Measurements from ENCODE around the gene HEBP2. TPM values are rescaled to one million over a fixed set of nuclear protein-coding genes. Genes with fewer than 3 reads are reported as not detected.

Gene HEBP2
- total and polyA plus RNA-seq, 2 experiments from 2014 or later, result 25.6 to 118 TPM

DNA sequence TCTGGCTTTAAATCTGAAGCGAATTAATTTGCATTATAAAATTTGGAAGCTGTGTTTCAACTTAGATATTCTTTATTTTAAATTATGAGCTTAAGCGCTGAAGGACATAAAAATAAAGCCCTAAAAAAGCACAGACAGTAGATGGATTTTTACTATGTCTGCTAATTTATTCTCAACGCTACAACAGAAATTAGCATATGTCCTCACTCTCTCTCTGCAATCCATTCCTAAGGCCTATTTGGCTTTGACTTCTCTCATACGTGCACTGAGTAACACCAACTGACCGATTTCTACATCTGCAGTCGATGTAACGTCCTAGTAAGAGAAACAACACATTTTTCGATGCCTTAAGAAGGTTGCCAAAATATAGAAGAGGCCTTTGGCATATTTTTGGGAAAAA, 23.7 kb downstream of the HEBP2 start:
- Histone ChIP-seq H3K4me3 (no peak overlapping the region), H3K36me3 (ENCODE audit: insufficient read depth) (no peaks in the 10 kb centered on the region), H3K4me1 (ENCODE audit: insufficient read depth) (no peaks in the 10 kb centered on the region), H3K27ac (ENCODE audit: low read depth) (no peak overlapping the region), H3K27me3 (ENCODE audit: insufficient read depth) (no peaks in the 10 kb centered on the region), H2AFZ (no peak overlapping the region), H3K9me2 (ENCODE audit: insufficient read depth) (no peaks in the 10 kb centered on the region), H3K4me2 (no peak overlapping the region), H4K20me1 (replicated peaks; ENCODE audit: insufficient read depth) (no peaks in the 10 kb centered on the region), H3K79me2 (replicated peaks; ENCODE audit: insufficient read depth) (no peaks in the 10 kb centered on the region), H3F3A (replicated peaks; ENCODE audit: low read depth) (0 out of 2 replicates have a peak, but pooled peaks cover 7% of the 10 kb centered on the region)
- peaks cover 4% of the 10 kb centered on the region for H3K27me3 Mint-ChIP-seq (ENCODE audit: insufficient read depth, low read depth, poor library complexity)
- no peak overlapping the region for H3K4me3 Mint-ChIP-seq
- H3K27ac Mint-ChIP-seq, result no peak overlapping the region
- H3K36me3 Mint-ChIP-seq (ENCODE audit: low read depth), result peaks cover 18% of the 10 kb centered on the region
- no peaks in the 10 kb centered on the region for H3K9me3 Mint-ChIP-seq
- DNase-seq (ENCODE audit: low spot score) (no peak), ATAC-seq (no peak)
- H3K4me1 Mint-ChIP-seq, result peaks cover 19% of the 10 kb centered on the region
- TF ChIP-seq EZH2 (IDR thresholded peaks at IDR 0.05; ENCODE audit: low read depth, unreplicated experiment) (no peak), POLR2AphosphoS5 (IDR thresholded peaks at IDR 0.05; ENCODE audit: low read depth) (no peak), EZH2phosphoT487 (IDR thresholded peaks at IDR 0.05; ENCODE audit: unreplicated experiment) (no peak), ZNF114 (CRISPR knock-in tag; IDR thresholded peaks at IDR 0.05) (no peak), CREB1 (CRISPR knock-in tag; IDR thresholded peaks at IDR 0.05; ENCODE audit: low read depth) (no peak)
- TF ChIP-seq, protein P1, sequence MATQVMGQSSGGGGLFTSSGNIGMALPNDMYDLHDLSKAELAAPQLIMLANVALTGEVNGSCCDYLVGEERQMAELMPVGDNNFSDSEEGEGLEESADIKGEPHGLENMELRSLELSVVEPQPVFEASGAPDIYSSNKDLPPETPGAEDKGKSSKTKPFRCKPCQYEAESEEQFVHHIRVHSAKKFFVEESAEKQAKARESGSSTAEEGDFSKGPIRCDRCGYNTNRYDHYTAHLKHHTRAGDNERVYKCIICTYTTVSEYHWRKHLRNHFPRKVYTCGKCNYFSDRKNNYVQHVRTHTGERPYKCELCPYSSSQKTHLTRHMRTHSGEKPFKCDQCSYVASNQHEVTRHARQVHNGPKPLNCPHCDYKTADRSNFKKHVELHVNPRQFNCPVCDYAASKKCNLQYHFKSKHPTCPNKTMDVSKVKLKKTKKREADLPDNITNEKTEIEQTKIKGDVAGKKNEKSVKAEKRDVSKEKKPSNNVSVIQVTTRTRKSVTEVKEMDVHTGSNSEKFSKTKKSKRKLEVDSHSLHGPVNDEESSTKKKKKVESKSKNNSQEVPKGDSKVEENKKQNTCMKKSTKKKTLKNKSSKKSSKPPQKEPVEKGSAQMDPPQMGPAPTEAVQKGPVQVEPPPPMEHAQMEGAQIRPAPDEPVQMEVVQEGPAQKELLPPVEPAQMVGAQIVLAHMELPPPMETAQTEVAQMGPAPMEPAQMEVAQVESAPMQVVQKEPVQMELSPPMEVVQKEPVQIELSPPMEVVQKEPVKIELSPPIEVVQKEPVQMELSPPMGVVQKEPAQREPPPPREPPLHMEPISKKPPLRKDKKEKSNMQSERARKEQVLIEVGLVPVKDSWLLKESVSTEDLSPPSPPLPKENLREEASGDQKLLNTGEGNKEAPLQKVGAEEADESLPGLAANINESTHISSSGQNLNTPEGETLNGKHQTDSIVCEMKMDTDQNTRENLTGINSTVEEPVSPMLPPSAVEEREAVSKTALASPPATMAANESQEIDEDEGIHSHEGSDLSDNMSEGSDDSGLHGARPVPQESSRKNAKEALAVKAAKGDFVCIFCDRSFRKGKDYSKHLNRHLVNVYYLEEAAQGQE (IDR thresholded peaks at IDR 0.05; ENCODE audit: unreplicated experiment), result no peak
- TF ChIP-seq, protein P2, sequence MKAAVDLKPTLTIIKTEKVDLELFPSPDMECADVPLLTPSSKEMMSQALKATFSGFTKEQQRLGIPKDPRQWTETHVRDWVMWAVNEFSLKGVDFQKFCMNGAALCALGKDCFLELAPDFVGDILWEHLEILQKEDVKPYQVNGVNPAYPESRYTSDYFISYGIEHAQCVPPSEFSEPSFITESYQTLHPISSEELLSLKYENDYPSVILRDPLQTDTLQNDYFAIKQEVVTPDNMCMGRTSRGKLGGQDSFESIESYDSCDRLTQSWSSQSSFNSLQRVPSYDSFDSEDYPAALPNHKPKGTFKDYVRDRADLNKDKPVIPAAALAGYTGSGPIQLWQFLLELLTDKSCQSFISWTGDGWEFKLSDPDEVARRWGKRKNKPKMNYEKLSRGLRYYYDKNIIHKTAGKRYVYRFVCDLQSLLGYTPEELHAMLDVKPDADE (IDR thresholded peaks at IDR 0.05), result no peak

DNA sequence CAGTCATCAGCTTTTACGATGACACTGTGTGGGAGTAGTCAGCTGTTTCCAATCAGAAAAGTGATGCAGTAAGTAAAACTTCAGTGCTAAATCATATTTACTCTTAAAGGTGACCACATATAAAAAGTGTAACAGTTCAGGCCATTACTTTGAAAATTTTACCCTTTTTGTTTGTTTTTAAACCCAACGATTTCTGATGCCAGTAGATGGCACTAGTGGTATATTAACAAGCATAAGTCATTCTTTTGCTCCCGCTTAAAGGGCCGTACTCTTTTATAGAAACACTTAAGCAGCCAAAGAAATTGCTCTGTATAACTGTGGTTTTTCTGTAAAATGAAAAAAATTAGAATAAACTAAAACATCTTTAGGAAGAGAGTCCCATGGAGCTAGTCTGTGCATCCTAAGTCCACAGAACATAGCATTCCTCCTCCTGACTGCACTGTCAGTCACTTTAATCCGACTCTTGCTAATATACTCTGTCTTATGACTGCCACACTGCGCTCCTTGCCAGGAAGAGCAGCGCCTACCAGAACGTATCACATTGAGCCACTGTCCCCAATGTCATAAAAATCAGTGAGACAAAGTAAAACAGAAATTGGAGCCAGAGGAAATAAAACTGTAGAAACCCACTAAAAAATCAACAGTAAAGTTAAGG, 25.0 kb downstream of the HEBP2 start:
- H3K27ac Mint-ChIP-seq, result no peak overlapping the region
- TF ChIP-seq EZH2 (IDR thresholded peaks at IDR 0.05; ENCODE audit: low read depth, unreplicated experiment), result no peak
- TF ChIP-seq, protein P3, sequence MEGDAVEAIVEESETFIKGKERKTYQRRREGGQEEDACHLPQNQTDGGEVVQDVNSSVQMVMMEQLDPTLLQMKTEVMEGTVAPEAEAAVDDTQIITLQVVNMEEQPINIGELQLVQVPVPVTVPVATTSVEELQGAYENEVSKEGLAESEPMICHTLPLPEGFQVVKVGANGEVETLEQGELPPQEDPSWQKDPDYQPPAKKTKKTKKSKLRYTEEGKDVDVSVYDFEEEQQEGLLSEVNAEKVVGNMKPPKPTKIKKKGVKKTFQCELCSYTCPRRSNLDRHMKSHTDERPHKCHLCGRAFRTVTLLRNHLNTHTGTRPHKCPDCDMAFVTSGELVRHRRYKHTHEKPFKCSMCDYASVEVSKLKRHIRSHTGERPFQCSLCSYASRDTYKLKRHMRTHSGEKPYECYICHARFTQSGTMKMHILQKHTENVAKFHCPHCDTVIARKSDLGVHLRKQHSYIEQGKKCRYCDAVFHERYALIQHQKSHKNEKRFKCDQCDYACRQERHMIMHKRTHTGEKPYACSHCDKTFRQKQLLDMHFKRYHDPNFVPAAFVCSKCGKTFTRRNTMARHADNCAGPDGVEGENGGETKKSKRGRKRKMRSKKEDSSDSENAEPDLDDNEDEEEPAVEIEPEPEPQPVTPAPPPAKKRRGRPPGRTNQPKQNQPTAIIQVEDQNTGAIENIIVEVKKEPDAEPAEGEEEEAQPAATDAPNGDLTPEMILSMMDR (conservative IDR thresholded peaks at IDR 0.05; ENCODE audit: low read depth in 2 of 2), result peak; percentile 63 to 85
- H3K4me1 Mint-ChIP-seq, result peaks cover 19% of the 10 kb centered on the region

More for the DNA sequence above, 25.0 kb downstream of the HEBP2 start:
- Histone ChIP-seq H3K79me2 (replicated peaks; ENCODE audit: insufficient read depth) (no peaks in the 10 kb centered on the region), H4K20me1 (replicated peaks; ENCODE audit: insufficient read depth) (no peaks in the 10 kb centered on the region), H3K9me2 (ENCODE audit: insufficient read depth) (no peaks in the 10 kb centered on the region), H2AFZ (no peak overlapping the region), H3K27ac (ENCODE audit: low read depth) (0 out of 2 replicates have a peak overlapping the region, but pooled peaks have one; percentile 2), H3K36me3 (ENCODE audit: insufficient read depth) (no peaks in the 10 kb centered on the region), H3F3A (replicated peaks; ENCODE audit: low read depth) (0 out of 2 replicates have a peak, but pooled peaks cover 7% of the 10 kb centered on the region), H3K27me3 (ENCODE audit: insufficient read depth) (no peaks in the 10 kb centered on the region), H3K4me3 (no peak overlapping the region), H3K4me1 (ENCODE audit: insufficient read depth) (no peaks in the 10 kb centered on the region), H3K4me2 (no peak overlapping the region)
- Mint-ChIP-seq H3K36me3 (ENCODE audit: low read depth) (peaks cover 20% of the 10 kb centered on the region), H3K4me3 (no peak overlapping the region), H3K9me3 (no peaks in the 10 kb centered on the region), H3K27me3 (ENCODE audit: insufficient read depth, low read depth, poor library complexity) (peaks cover 4% of the 10 kb centered on the region)
- peak; percentile 75 for DNase-seq (ENCODE audit: low spot score)
- ATAC-seq, result peak; percentile 23; the same call in 2 of the 3 replicates
